GM19438 (cell line): ENCODE results near the gene HSF5.

Source experiments
- ATAC-seq: cut with Tn5 transposase; IDR thresholded peaks from one replicate; pipeline ENCODE4 v1.9.1; 2021; ENCODE audit warnings: low read depth; ENCODE audit not compliant: unreplicated experiment

The HSF5 gene

GRCh38 chr17:58487589-58488427 is at the start of gene HSF5:
Gene HSF5 (minus strand): TSS chr17:58488408. CDS start chr17:58488274, 134 bp downstream.
- ATAC-seq, result no peak

GRCh38 chr17:58537266-58537665 is 49.1 kb upstream of the HSF5 start:
- no peak for ATAC-seq

GRCh38 chr17:58536542-58536941 is 48.3 kb upstream of the HSF5 start:
- no peak for ATAC-seq

GRCh38 chr17:58535431-58535830 is 47.2 kb upstream of the HSF5 start:
- no peak for ATAC-seq

- ATAC-seq, result no peak
These were observed 46.8 kb upstream of the HSF5 start for GRCh38 chr17:58534901-58535421.

- ATAC-seq, result no peak
These were observed 46.1 kb upstream of the HSF5 start for GRCh38 chr17:58534331-58534730.

GRCh38 chr17:58533616-58534188 is 45.5 kb upstream of the HSF5 start:
- no peak for ATAC-seq

GRCh38 chr17:58532555-58532951 is 44.3 kb upstream of the HSF5 start:
- no peak for ATAC-seq

- peak; percentile 58 for ATAC-seq
These were observed 43.7 kb upstream of the HSF5 start for GRCh38 chr17:58531661-58532554.

- ATAC-seq, result no peak
These were observed 42.9 kb upstream of the HSF5 start for GRCh38 chr17:58531122-58531521.

- no peak for ATAC-seq
These were observed 42.4 kb upstream of the HSF5 start for GRCh38 chr17:58530655-58531054.

- ATAC-seq, result no peak
These were observed 41.1 kb upstream of the HSF5 start for GRCh38 chr17:58529275-58529674.

GRCh38 chr17:58528443-58528842 is 40.2 kb upstream of the HSF5 start:
- ATAC-seq, result no peak

GRCh38 chr17:58527949-58528348 is 39.7 kb upstream of the HSF5 start:
- ATAC-seq, result no peak

- ATAC-seq, result no peak
These were observed 39.1 kb upstream of the HSF5 start for GRCh38 chr17:58527306-58527705.

GRCh38 chr17:58525239-58525638 is 37.0 kb upstream of the HSF5 start:
- ATAC-seq, result no peak

GRCh38 chr17:58521680-58522079 is 33.5 kb upstream of the HSF5 start:
- ATAC-seq, result no peak

GRCh38 chr17:58520843-58521430 is 32.7 kb upstream of the HSF5 start:
- no peak for ATAC-seq

GRCh38 chr17:58517928-58518609 is 29.9 kb upstream of the HSF5 start:
- peak; percentile 70 for ATAC-seq

GRCh38 chr17:58517378-58517927 is 29.2 kb upstream of the HSF5 start:
- ATAC-seq, result no peak
